DND-41 (cell line): ENCODE measurements around the gene TAF8.

Experiments used
- CTCF ChIP-seq: IDR thresholded peaks from 2 replicates; pipeline ENCODE4 v1.5.1; 2012; ENCODE audit warnings: borderline replicate concordance, low read length, moderate library complexity, mild to moderate bottlenecking; ENCODE audit not compliant: poor library complexity, severe bottlenecking; ENCODE audit errors: extremely low read depth
- EZH2 ChIP-seq: IDR thresholded peaks from 3 replicates; pipeline ENCODE4 v1.6.1; 2012; ENCODE audit warnings: borderline replicate concordance, low read depth, mild to moderate bottlenecking, moderate library complexity, low read length, inconsistent platforms; ENCODE audit not compliant: severe bottlenecking

GRCh38 chr6:42046464-42047212 is 3.7 kb upstream of the TAF8 start:
- no peak for TF ChIP-seq CTCF
- no peak for TF ChIP-seq EZH2
